ENCODE data around the gene TEPSIN.
A peak's percentile ranks its signal among the peaks of the same experiment; 100 is the strongest.
"Not testable (repeated sequence)": the region's sequence is repeated elsewhere in the genome, so short reads cannot be mapped to it uniquely, and the experiment has no call there.

The TEPSIN gene

GRCh38 chr17:81229666-81229920 lies 9.3 kb downstream of the TEPSIN start:
- TF ChIP-seq CTCF (IDR thresholded peaks at IDR 0.05; ENCODE audit: borderline replicate concordance, control extremely low read depth, extremely low read depth, insufficient read depth, missing control alignments), result no peak
- no peak for DNase-seq (ENCODE audit: low spot score)
- in situ Hi-C loops (cut with MboI; ENCODE audit: low sequenced_read_pairs, unreplicated experiment), result no loop called here

GRCh38 chr17:81228834-81229665 lies 9.8 kb downstream of the TEPSIN start:
- DNase-seq (ENCODE audit: low spot score), result no peak
- no peak for TF ChIP-seq CTCF (IDR thresholded peaks at IDR 0.05; ENCODE audit: borderline replicate concordance, control extremely low read depth, extremely low read depth, insufficient read depth, missing control alignments)
- in situ Hi-C loops (cut with MboI; ENCODE audit: low sequenced_read_pairs, unreplicated experiment), result no loop called here

GRCh38 chr17:81228420-81228819 lies 10.4 kb downstream of the TEPSIN start:
- in situ Hi-C loops (cut with MboI; ENCODE audit: low sequenced_read_pairs, unreplicated experiment), result no loop called here
- TF ChIP-seq CTCF (IDR thresholded peaks at IDR 0.05; ENCODE audit: borderline replicate concordance, control extremely low read depth, extremely low read depth, insufficient read depth, missing control alignments), result no peak
- peak; percentile 70 for DNase-seq (ENCODE audit: low spot score)

GRCh38 chr17:81227630-81228029 lies 11.2 kb downstream of the TEPSIN start:
- DNase-seq (ENCODE audit: low spot score); in situ Hi-C loops (cut with MboI; ENCODE audit: low sequenced_read_pairs, unreplicated experiment): not testable (repeated sequence)

- no peak for TF ChIP-seq CTCF (IDR thresholded peaks at IDR 0.05; ENCODE audit: borderline replicate concordance, control extremely low read depth, extremely low read depth, insufficient read depth, missing control alignments)
- in situ Hi-C loops (cut with MboI; ENCODE audit: low sequenced_read_pairs, unreplicated experiment), result no loop called here
- no peak for DNase-seq (ENCODE audit: low spot score)
Measured at GRCh38 chr17:81223762-81224130, 15.1 kb downstream of the TEPSIN start.

GRCh38 chr17:81222906-81223761 lies 15.7 kb downstream of the TEPSIN start, which contains the start of gene CEP131:
CEP131 (minus strand) TSS chr17:81222965; CDS start chr17:81220056, 2,909 bp downstream.
- TF ChIP-seq CTCF (IDR thresholded peaks at IDR 0.05; ENCODE audit: borderline replicate concordance, control extremely low read depth, extremely low read depth, insufficient read depth, missing control alignments), result no peak
- in situ Hi-C loops (cut with MboI; ENCODE audit: low sequenced_read_pairs, unreplicated experiment), result no loop called here

GRCh38 chr17:81222620-81222905 lies 16.3 kb downstream of the TEPSIN start:
- no peak for DNase-seq (ENCODE audit: low spot score)
- no peak for TF ChIP-seq CTCF (IDR thresholded peaks at IDR 0.05; ENCODE audit: borderline replicate concordance, control extremely low read depth, extremely low read depth, insufficient read depth, missing control alignments)
- in situ Hi-C loops (cut with MboI; ENCODE audit: low sequenced_read_pairs, unreplicated experiment), result no loop called here

More at GRCh38 chr17:81222906-81223761, 15.7 kb downstream of the TEPSIN start, which contains the start of gene CEP131:
- peak; percentile 100 for DNase-seq (ENCODE audit: low spot score)
